Body of pancreas (tissue), 4 donors: Measurements from ENCODE around the gene LYZL4. TPM values are rescaled to one million over a fixed set of nuclear protein-coding genes. Genes with fewer than 3 reads are reported as not detected.

Experiments used
- ATAC-seq: fragments of 150-250 bp; one replicate; pipeline ENCODE4 v1.9.1; 2016
- DNase-seq, 4 donors: peaks; one replicate each; pipeline ENCODE4 v3.0.0-alpha.2; 2019
- H3K27ac ChIP-seq, 4 donors: fragments of 200-600 bp; sonication (generic); 1 replicate in 3 of 4; 2 replicates in 1 of 4; pipeline versions ENCODE4 v1.5.1 to v1.6.1; 2016 to 2019; ENCODE audit warnings: mild to moderate bottlenecking in 1 of 4, mixed read lengths in 1 of 4, moderate library complexity in 1 of 4
- H3K27me3 ChIP-seq, 2 donors: fragments of 200-600 bp; sonication (generic); one replicate each; pipeline ENCODE4 v1.6.0; 2016; ENCODE audit warnings: mild to moderate bottlenecking in 1 of 2
- H3K36me3 ChIP-seq, 2 donors: fragments of 200-600 bp; sonication (generic); replicated peaks in 1 of 2; 2 replicates each; pipeline ENCODE4 v1.5.1; 2016; ENCODE audit warnings: low read depth in 2 of 2; ENCODE audit not compliant: insufficient read depth in 1 of 2
- H3K4me1 ChIP-seq: fragments of 200-600 bp; sonication (generic); one replicate; pipeline ENCODE4 v1.6.0; 2016
- H3K4me3 ChIP-seq, 2 donors: fragments of 200-600 bp; sonication (generic); 1 replicate in 1 of 2; 2 replicates in 1 of 2; pipeline ENCODE4 v1.5.1; 2016 to 2019
- H3K9me3 ChIP-seq, 3 donors: fragments of 200-600 bp; sonication (generic); 1 replicate in 2 of 3; 2 replicates in 1 of 3; pipeline ENCODE4 v1.5.1; 2016
- POLR2A ChIP-seq, 3 donors: fragments of 450-650 bp; IDR thresholded peaks; one replicate each; pipeline ENCODE4 v1.6.1; 2016; ENCODE audit warnings: antibody characterized with exemption in 3 of 3, mild to moderate bottlenecking in 2 of 3
- WGBS, 2 donors: methylation state at CpG; one replicate each; pipeline ENCODE4 v1.1.5; 2017; 5-methylcytosine and 5-hydroxymethylcytosine counted together
- intact Hi-C: fragments of 100-400 bp; cut with DNase I; formaldehyde crosslinking; loops from one replicate; pipeline ENCODE4 v1.15.1; 2023
- total RNA-seq, 2 donors: library from RNA; depleted of rRNA; stranded (reverse); fragments of >200 nt; gene quantifications; one replicate each; pipeline ENCODE4 v1.1.0, GENCODE V29; 2016
- TF ChIP-seq, protein P1 (sequence below), 7 experiments: fragments of 450-650 bp in 4 of 7; fragments of 200-600 bp in 3 of 7; sonication (generic) in 3 of 7; IDR thresholded peaks; one replicate each; pipeline ENCODE4 v1.5.1; 2016 to 2019; ENCODE audit warnings: antibody characterized with exemption in 7 of 7

Gene LYZL4
- total RNA-seq, 2 donors from 2014 or later = not detected

DNA sequence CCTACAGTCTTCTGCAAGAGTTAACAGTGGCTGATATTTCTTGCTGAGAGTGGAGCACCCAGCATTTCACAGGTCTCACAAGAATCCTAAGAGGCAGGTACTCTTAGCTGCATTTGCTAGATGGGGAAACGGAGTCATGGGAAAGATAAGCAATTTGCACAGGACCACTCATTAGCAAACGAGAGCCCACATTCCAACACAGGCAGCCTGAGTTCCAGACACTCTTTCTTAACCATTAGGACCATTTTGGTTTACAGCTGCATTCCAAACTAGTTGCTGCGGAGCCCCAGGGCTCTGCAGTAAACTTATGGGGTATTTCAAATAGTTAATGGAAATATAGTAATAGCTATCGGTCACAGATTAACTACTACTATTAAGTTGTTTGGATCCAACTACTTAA lies 42.5 kb downstream of the LYZL4 start:
- ATAC-seq = no peak

DNA sequence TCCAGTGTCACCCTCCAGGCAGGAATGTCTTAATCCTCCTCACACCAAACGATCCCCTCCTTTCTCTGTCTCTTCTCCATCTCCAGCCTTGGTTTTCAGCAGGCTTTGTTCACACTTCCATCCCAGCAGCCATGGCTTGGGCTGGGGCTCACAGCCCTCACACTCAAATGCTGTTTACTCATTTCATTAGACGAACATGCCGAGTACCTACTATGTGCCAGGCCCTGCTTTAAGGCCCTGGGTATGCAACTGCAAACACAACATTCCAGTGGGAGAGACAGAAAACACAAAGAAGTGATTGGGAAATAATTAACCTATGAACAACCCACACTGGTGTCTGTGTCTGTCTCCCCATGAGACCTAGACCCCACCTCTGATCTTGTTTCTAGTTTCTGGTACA lies 43.9 kb downstream of the LYZL4 start:
- intact Hi-C loops = no loop called here
- DNase-seq (no peak), ATAC-seq (no peak)
- H3K4me1 ChIP-seq = no peaks in the 10 kb centered on the region
- H3K27me3 ChIP-seq = no peaks in the 10 kb centered on the region
- no peak overlapping the region for H3K27ac ChIP-seq
- H3K9me3 ChIP-seq = peaks cover 0 to 4% (median 0%) of the 10 kb centered on the region in 3 donors
- TF ChIP-seq, protein P1, sequence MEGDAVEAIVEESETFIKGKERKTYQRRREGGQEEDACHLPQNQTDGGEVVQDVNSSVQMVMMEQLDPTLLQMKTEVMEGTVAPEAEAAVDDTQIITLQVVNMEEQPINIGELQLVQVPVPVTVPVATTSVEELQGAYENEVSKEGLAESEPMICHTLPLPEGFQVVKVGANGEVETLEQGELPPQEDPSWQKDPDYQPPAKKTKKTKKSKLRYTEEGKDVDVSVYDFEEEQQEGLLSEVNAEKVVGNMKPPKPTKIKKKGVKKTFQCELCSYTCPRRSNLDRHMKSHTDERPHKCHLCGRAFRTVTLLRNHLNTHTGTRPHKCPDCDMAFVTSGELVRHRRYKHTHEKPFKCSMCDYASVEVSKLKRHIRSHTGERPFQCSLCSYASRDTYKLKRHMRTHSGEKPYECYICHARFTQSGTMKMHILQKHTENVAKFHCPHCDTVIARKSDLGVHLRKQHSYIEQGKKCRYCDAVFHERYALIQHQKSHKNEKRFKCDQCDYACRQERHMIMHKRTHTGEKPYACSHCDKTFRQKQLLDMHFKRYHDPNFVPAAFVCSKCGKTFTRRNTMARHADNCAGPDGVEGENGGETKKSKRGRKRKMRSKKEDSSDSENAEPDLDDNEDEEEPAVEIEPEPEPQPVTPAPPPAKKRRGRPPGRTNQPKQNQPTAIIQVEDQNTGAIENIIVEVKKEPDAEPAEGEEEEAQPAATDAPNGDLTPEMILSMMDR (IDR thresholded peaks at IDR 0.05) = no peak
- no peak for TF ChIP-seq POLR2A (IDR thresholded peaks at IDR 0.05)
- no peak overlapping the region for H3K4me3 ChIP-seq
- no peaks in the 10 kb centered on the region for H3K36me3 ChIP-seq
- WGBS, 2 donors = 14 to 24% methylated on average over 3 of the region's 3 CpGs

More for the DNA sequence above, 42.5 kb downstream of the LYZL4 start:
- Histone ChIP-seq H3K4me3 (no peak overlapping the region), H3K27me3 (no peaks in the 10 kb centered on the region), H3K27ac (no peak overlapping the region), H3K4me1 (no peaks in the 10 kb centered on the region), H3K9me3 (peaks cover 0 to 4% (median 0%) of the 10 kb centered on the region in 3 donors), H3K36me3 (no peaks in the 10 kb centered on the region)
- intact Hi-C loops = no loop called here
- WGBS, 2 donors = 37 to 45% methylated on average over 4 of the region's 4 CpGs
- DNase-seq = no peak
- TF ChIP-seq, protein P1 (IDR thresholded peaks at IDR 0.05) = no peak
- TF ChIP-seq POLR2A (IDR thresholded peaks at IDR 0.05) = no peak

DNA sequence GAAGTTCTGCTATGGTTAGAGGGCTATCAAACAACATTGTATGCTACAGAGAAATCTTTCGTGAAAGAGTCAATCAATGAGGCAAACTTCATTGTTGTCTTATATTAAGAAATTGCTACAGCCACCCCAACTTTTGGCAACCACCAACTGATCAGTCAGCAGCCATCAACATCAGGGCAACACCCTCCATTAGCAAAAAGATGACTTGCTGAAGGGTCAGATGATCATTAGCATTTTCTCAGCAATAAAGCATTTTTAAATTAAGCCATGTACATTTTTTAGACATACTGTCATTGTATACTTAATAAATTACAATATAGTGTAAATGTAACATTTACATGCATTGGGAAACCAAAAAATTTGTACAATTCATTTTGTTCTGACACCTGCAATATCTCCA lies 53.1 kb downstream of the LYZL4 start:
- no peaks in the 10 kb centered on the region for H3K9me3 ChIP-seq
- ATAC-seq = no peak
- H3K27me3 ChIP-seq = no peaks in the 10 kb centered on the region
- no peak overlapping the region for H3K4me3 ChIP-seq
- no peak for DNase-seq
- no peaks in the 10 kb centered on the region for H3K36me3 ChIP-seq
- no peak overlapping the region for H3K27ac ChIP-seq
- 52 to 74% methylated on average over 1 of the region's 1 CpG for WGBS, 2 donors
- intact Hi-C loops = no loop called here
- no peaks in the 10 kb centered on the region for H3K4me1 ChIP-seq
- TF ChIP-seq POLR2A (IDR thresholded peaks at IDR 0.05) = no peak
- TF ChIP-seq, protein P1 (IDR thresholded peaks at IDR 0.05) = no peak

DNA sequence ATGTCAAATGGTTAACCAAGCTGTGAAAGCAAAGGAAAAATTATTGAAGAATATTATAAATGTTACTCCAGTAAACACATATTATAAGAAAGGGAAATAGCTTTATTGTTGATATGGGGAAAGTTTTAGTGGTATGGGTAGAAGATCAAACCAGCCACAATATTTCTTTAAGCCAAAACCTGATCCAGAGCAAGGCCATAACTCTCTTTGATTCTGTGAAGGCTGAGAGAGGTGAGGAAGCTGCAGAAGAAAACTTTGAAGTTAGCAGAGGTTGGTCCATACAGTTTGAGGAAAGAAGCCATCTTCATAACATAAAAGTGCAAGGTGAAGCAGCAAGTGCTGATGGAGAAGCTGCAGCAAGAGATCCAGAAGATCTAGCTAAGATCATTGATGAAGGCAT lies 54.8 kb downstream of the LYZL4 start:
- no peaks in the 10 kb centered on the region for H3K27me3 ChIP-seq
- ATAC-seq (no peak), DNase-seq (no peak)
- H3K9me3 ChIP-seq = no peaks in the 10 kb centered on the region
- no peak overlapping the region for H3K27ac ChIP-seq
- no peaks in the 10 kb centered on the region for H3K4me1 ChIP-seq
- intact Hi-C loops = no loop called here
- H3K4me3 ChIP-seq = no peak overlapping the region
- no peaks in the 10 kb centered on the region for H3K36me3 ChIP-seq
- TF ChIP-seq POLR2A (IDR thresholded peaks at IDR 0.05) = no peak
- TF ChIP-seq, protein P1 (IDR thresholded peaks at IDR 0.05) = no peak

DNA sequence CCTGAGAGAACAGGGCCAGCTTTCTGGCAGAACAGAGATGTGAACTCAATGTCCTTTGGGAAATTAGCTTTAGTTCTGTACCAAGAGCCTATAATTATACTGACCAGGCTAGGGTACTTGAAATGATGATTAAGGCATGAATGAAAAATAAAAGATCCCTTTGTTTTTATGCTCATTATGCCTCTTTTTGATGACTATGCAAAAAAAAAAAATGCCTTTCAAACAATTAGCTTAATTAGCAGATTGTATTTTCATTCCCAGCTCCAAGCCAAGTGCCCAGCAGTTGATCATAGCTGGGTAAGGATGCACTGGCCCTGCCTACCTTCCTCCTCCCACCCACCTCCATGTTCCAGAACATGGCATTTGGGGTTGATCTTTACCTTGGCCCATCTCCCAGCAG lies 56.8 kb downstream of the LYZL4 start:
- Histone ChIP-seq H3K4me3 (no peak overlapping the region), H3K27me3 (no peaks in the 10 kb centered on the region), H3K4me1 (no peaks in the 10 kb centered on the region), H3K9me3 (no peaks in the 10 kb centered on the region), H3K36me3 (no peaks in the 10 kb centered on the region), H3K27ac (no peak overlapping the region)
- DNase-seq = no peak
- no peak for ATAC-seq
- TF ChIP-seq, protein P1 (IDR thresholded peaks at IDR 0.05) = no peak
- no peak for TF ChIP-seq POLR2A (IDR thresholded peaks at IDR 0.05)
- intact Hi-C loops = no loop called here
